Upper lobe of left lung (tissue), 4 donors: ENCODE results near the gene HM13.

Experiments used
- EP300 ChIP-seq, 4 donors: sonication (generic); formaldehyde crosslinking; IDR thresholded peaks; one replicate each; pipeline ENCODE4 v1.5.1; 2017; ENCODE audit warnings: antibody characterized with exemption in 4 of 4, control low read depth in 2 of 4
- POLR2A ChIP-seq, 4 donors: fragments of 450-650 bp; IDR thresholded peaks; one replicate each; pipeline ENCODE4 v1.5.1; 2016 to 2017; ENCODE audit warnings: antibody characterized with exemption in 4 of 4, mild to moderate bottlenecking in 2 of 4
- POLR2AphosphoS5 ChIP-seq, 2 donors: sonication (generic); formaldehyde crosslinking; IDR thresholded peaks; one replicate each; pipeline ENCODE4 v1.5.1; 2017; ENCODE audit warnings: antibody characterized with exemption in 2 of 2
- TF ChIP-seq, protein P1 (sequence below), 6 experiments: fragments of 450-650 bp in 4 of 6; fragments of 200-600 bp in 2 of 6; sonication (generic) in 2 of 6; IDR thresholded peaks; one replicate each; pipeline ENCODE4 v1.5.1; 2016 to 2019; ENCODE audit warnings: antibody characterized with exemption in 6 of 6

DNA sequence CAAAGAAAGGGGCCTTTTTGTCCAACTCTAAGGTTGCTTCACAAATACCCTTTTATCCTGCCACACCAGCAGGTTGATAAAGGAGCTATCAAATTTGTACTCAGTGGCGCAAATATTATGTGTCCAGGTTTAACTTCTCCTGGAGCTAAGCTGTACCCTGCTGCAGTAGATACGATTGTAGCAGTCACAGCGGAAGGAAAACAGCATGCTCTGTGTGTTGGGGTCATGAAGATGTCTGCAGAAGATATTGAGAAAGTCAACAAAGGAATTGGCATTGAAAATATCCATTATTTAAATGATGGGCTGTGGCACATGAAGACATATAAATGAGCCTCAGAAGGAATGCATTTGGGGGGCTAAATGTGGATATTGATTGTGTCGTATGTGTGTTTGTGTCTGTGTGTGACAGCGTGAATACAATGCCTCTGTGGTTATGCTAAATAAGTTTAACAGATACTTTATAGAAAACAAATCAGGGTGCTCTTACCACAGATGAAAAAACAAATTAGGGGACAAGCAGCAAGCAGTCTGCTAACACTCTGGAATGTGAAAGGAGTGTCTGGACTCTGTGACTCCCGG, 33.6 kb downstream of the HM13 start:
- TF ChIP-seq, protein P1, sequence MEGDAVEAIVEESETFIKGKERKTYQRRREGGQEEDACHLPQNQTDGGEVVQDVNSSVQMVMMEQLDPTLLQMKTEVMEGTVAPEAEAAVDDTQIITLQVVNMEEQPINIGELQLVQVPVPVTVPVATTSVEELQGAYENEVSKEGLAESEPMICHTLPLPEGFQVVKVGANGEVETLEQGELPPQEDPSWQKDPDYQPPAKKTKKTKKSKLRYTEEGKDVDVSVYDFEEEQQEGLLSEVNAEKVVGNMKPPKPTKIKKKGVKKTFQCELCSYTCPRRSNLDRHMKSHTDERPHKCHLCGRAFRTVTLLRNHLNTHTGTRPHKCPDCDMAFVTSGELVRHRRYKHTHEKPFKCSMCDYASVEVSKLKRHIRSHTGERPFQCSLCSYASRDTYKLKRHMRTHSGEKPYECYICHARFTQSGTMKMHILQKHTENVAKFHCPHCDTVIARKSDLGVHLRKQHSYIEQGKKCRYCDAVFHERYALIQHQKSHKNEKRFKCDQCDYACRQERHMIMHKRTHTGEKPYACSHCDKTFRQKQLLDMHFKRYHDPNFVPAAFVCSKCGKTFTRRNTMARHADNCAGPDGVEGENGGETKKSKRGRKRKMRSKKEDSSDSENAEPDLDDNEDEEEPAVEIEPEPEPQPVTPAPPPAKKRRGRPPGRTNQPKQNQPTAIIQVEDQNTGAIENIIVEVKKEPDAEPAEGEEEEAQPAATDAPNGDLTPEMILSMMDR (IDR thresholded peaks at IDR 0.05) = no peak
- no peak for TF ChIP-seq POLR2A (IDR thresholded peaks at IDR 0.05)
- no peak for TF ChIP-seq POLR2AphosphoS5 (IDR thresholded peaks at IDR 0.05)
- TF ChIP-seq EP300 (IDR thresholded peaks at IDR 0.05) = no peak
